IMR-90 (cell line): ENCODE data around the gene OR10Z1. TPM values are rescaled to one million over a fixed set of nuclear protein-coding genes. Genes with fewer than 3 reads are reported as not detected.

Source experiments
- ATAC-seq: fragments of 200-7000 bp; cut with Tn5 transposase; 2 replicates; pipeline ENCODE4 v1.9.1; 2020; ENCODE audit warnings: low read depth, mild to moderate bottlenecking, moderate library complexity
- BruUV-seq: library from RNA; stranded (reverse); fragments of 400-500 nt; replicated peaks from 2 replicates; lab custom pipeline; 2021; lab: Mats Ljungman, UMichigan
- CTCF ChIA-PET: fragments of 300-600 bp; formaldehyde crosslinking; extraction: SDS; loops from one replicate; lab custom pipeline; 2021; ENCODE audit warnings: antibody characterized with exemption; lab: Yijun Ruan, JAX
- POLR2A ChIA-PET: fragments of 300-600 bp; sonication (Branson Sonifier 250); formaldehyde crosslinking; loops from one replicate; lab custom pipeline; 2022; ENCODE audit warnings: antibody characterized with exemption; ENCODE audit not compliant: unreplicated experiment; lab: Charles Lee
- DNase-seq: peaks from one replicate; pipeline ENCODE4 v3.0.0; 2013
- H2AFZ ChIP-seq: replicated peaks from 2 replicates; pipeline ENCODE3; 2013; ENCODE audit warnings: low read length, mild to moderate bottlenecking; ENCODE audit not compliant: poor library complexity
- H2AK5ac ChIP-seq: 2 replicates; pipeline ENCODE4 v1.6.1; 2013; ENCODE audit warnings: low read depth, low read length, inconsistent platforms
- H2AK9ac ChIP-seq: replicated peaks from 2 replicates; pipeline ENCODE3; 2013; ENCODE audit warnings: mild to moderate bottlenecking, low read depth, low read length, moderate library complexity; ENCODE audit not compliant: poor library complexity
- H2BK120ac ChIP-seq: 2 replicates; pipeline ENCODE4 v1.6.1; 2013; ENCODE audit warnings: low read depth, low read length, inconsistent platforms
- H2BK15ac ChIP-seq: 3 replicates; pipeline ENCODE4 v1.6.1; 2013; ENCODE audit warnings: low read depth, low read length, inconsistent platforms
- H2BK20ac ChIP-seq: 2 replicates; pipeline ENCODE4 v1.6.1; 2013; ENCODE audit warnings: low read depth, mild to moderate bottlenecking, inconsistent platforms, low read length, moderate library complexity
- H2BK5ac ChIP-seq: 2 replicates; pipeline ENCODE4 v1.6.1; 2013; ENCODE audit warnings: mild to moderate bottlenecking, low read depth, low read length, inconsistent platforms; ENCODE audit not compliant: poor library complexity, severe bottlenecking
- H3K14ac ChIP-seq: replicated peaks from 2 replicates; pipeline ENCODE4 v1.6.1; 2013; ENCODE audit warnings: low read depth, low read length, inconsistent platforms
- H3K18ac ChIP-seq: 2 replicates; pipeline ENCODE4 v1.6.1; 2013; ENCODE audit warnings: low read depth, low read length, control low read depth
- H3K23ac ChIP-seq: 2 replicates; pipeline ENCODE4 v1.6.1; 2013; ENCODE audit warnings: low read depth, low read length, inconsistent platforms
- H3K27ac ChIP-seq: 2 replicates; pipeline ENCODE4 v1.5.1; 2013; ENCODE audit warnings: mild to moderate bottlenecking, control low read depth, low read length; ENCODE audit not compliant: insufficient read depth
- H3K27me3 ChIP-seq: 2 replicates; pipeline ENCODE4 v1.6.1; 2013; ENCODE audit warnings: low read length; ENCODE audit not compliant: control insufficient read depth, insufficient read depth
- H3K36me3 ChIP-seq: 2 replicates; pipeline ENCODE4 v1.6.1; 2013; ENCODE audit warnings: low read length, mixed read lengths; ENCODE audit not compliant: control insufficient read depth, insufficient read depth
- H3K4ac ChIP-seq: 2 replicates; pipeline ENCODE4 v1.6.1; 2013; ENCODE audit warnings: low read depth, low read length, inconsistent platforms
- H3K4me1 ChIP-seq: 2 replicates; pipeline ENCODE4 v1.6.1; 2013; ENCODE audit warnings: low read length, mixed read lengths; ENCODE audit not compliant: control insufficient read depth, insufficient read depth
- H3K4me2 ChIP-seq: 2 replicates; pipeline ENCODE4 v1.6.1; 2013; ENCODE audit warnings: low read depth, mild to moderate bottlenecking, control low read depth, low read length, moderate library complexity
- H3K4me3 ChIP-seq: 2 replicates; pipeline ENCODE4 v1.5.1; 2013; ENCODE audit warnings: low read depth, mild to moderate bottlenecking, control low read depth, low read length, moderate library complexity; ENCODE audit not compliant: insufficient read depth
- H3K56ac ChIP-seq: 2 replicates; pipeline ENCODE4 v1.6.1; 2013; ENCODE audit warnings: low read length, inconsistent platforms; ENCODE audit not compliant: insufficient read depth; ENCODE audit errors: extremely low read depth
- H3K79me1 ChIP-seq, 2 experiments: 2 replicates each; pipeline ENCODE4 v1.6.1; 2013; ENCODE audit warnings: low read length in 2 of 2, inconsistent platforms in 1 of 2, low read depth in 1 of 2
- H3K9ac ChIP-seq: 2 replicates; pipeline ENCODE4 v1.6.1; 2013; ENCODE audit warnings: low read depth, low read length, control low read depth
- H3K9me1 ChIP-seq: 2 replicates; pipeline ENCODE4 v1.6.1; 2013; ENCODE audit warnings: low read length, inconsistent platforms; ENCODE audit not compliant: insufficient read depth
- H3K9me3 ChIP-seq: 2 replicates; pipeline ENCODE4 v1.6.1; 2013; ENCODE audit warnings: low read length; ENCODE audit not compliant: control insufficient read depth, insufficient read depth
- H4K20me1 ChIP-seq: 2 replicates; pipeline ENCODE4 v1.6.1; 2013; ENCODE audit warnings: low read length, inconsistent platforms; ENCODE audit not compliant: insufficient read depth
- H4K5ac ChIP-seq: 2 replicates; pipeline ENCODE4 v1.6.1; 2013; ENCODE audit warnings: mild to moderate bottlenecking, low read depth, low read length, control low read depth
- H4K8ac ChIP-seq, 2 experiments: 2 replicates each; pipeline ENCODE4 v1.6.1; 2013; ENCODE audit warnings: low read depth in 2 of 2, low read length in 2 of 2, control low read depth in 1 of 2, inconsistent platforms in 1 of 2
- H4K91ac ChIP-seq: 2 replicates; pipeline ENCODE4 v1.6.1; 2013; ENCODE audit warnings: low read depth, low read length, inconsistent platforms; ENCODE audit not compliant: insufficient read depth
- MAFK ChIP-seq: IDR thresholded peaks from 2 replicates; pipeline ENCODE4 v1.6.1; 2012; ENCODE audit warnings: low read depth, low read length, improper control_type of control experiment
- RFX5 ChIP-seq: IDR thresholded peaks from 2 replicates; pipeline ENCODE4 v1.8.0; 2012; ENCODE audit warnings: low read depth, mild to moderate bottlenecking, low read length, moderate library complexity
- WGBS, 2 experiments: methylation state at CpG; one replicate each; pipeline versions ENCODE4 v1.1.5 to v1.1.7; 2013; ENCODE audit warnings: missing lambda C conversion rate in 2 of 2; ENCODE audit not compliant: insufficient read length in 1 of 2; ENCODE audit errors: extremely low coverage in 2 of 2; 5-methylcytosine and 5-hydroxymethylcytosine counted together
- dilution Hi-C: fragments of 300-500 bp; cut with HindIII; formaldehyde crosslinking; loops from one replicate; pipeline ENCODE4 v1.14.3; 2018; ENCODE audit warnings: low sequenced_read_pairs; ENCODE audit not compliant: unreplicated experiment
- in situ Hi-C: fragments of 300-500 bp; cut with MboI; formaldehyde crosslinking; loops from 3 replicates; pipeline ENCODE4 v1.14.3; 2019; ENCODE audit warnings: low sequenced_read_pairs, inconsistent platforms, mixed read lengths
- intact Hi-C: fragments of 100-400 bp; cut with micrococcal nuclease; formaldehyde crosslinking; loops from 2 replicates; pipeline ENCODE4 v1.10.0; 2022
- polyA plus RNA-seq, 3 experiments: library from polyadenylated mRNA; depleted of rRNA; stranded (reverse); fragments of >200 nt; gene quantifications; 2 replicates each; pipeline ENCODE4 v1.2.3, GENCODE V29; 2012; ENCODE audit warnings: low replicate concordance in 1 of 3
- total RNA-seq: library from RNA; depleted of rRNA; stranded (reverse); fragments of >200 nt; gene quantifications from 2 replicates; pipeline ENCODE4 v1.2.3, GENCODE V29; 2012

Gene OR10Z1
- total and polyA plus RNA-seq, 2 of the 4 experiments (the other 2 are of a cell fraction): not detected

GRCh38 chr1:158579733-158580132, 25.3 kb upstream of the OR10Z1 start, which contains the start of gene OR10X1:
Gene OR10X1 (minus strand): TSS chr1:158579899. CDS start chr1:158579899, 0 bp downstream.
- no peak within 1 kb of the TSS for H3K4ac ChIP-seq
- BruUV-seq: no TSS peak

More at GRCh38 chr1:158579733-158580132, 25.3 kb upstream of the OR10Z1 start, which contains the start of gene OR10X1:
- Histone ChIP-seq H3K18ac (no peak within 1 kb of the TSS), H2AFZ (no peak within 1 kb of the TSS), H4K5ac (no peak within 1 kb of the TSS), H2BK20ac (no peak within 1 kb of the TSS), H4K8ac (no peak within 1 kb of the TSS), H3K4me2 (no peak within 1 kb of the TSS), H3K9ac (no peak within 1 kb of the TSS), H2AK9ac (no peak within 1 kb of the TSS), H2BK5ac (no peak within 1 kb of the TSS), H3K14ac (no peak within 1 kb of the TSS), H3K27me3 (no peaks in the 10 kb centered on the region), H2AK5ac (no peak within 1 kb of the TSS), H4K91ac (no peak within 1 kb of the TSS), H3K4me1 (no peaks in the 10 kb centered on the region), H2BK120ac (no peak within 1 kb of the TSS), H3K9me1 (no peaks in the 10 kb centered on the region), H3K23ac (no peak within 1 kb of the TSS), H3K9me3 (no peaks in the 10 kb centered on the region), H3K27ac (no peak within 1 kb of the TSS), H3K4me3 (no peak within 1 kb of the TSS), H4K20me1 (no peaks in the 10 kb centered on the region), H2BK15ac (no peak within 1 kb of the TSS), H3K36me3 (no peaks in the 10 kb centered on the region), H3K79me1 (no peaks in the 10 kb centered on the region), H3K56ac (no peak within 1 kb of the TSS)
- dilution Hi-C loops (no loop called here), intact Hi-C loops (no loop called here), in situ Hi-C loops (no loop called here)
- ChIA-PET CTCF (interaction anchor here (0.6 kb wide), 1 partner anchor 21 kb away, joined by 8 read pairs; no protein-coding TSS in a partner anchor), POLR2A (no interaction called here)
- ATAC-seq (no peak), DNase-seq (no peak)
- peak; percentile 37; the same call in 1 of the 2 replicates for TF ChIP-seq MAFK
- TF ChIP-seq RFX5: no peak
- WGBS, 2 experiments: no CpG with 5 or more reads among the region's 1 CpG
